DND-41 (cell line): ENCODE results near the gene NBEAL2.

ENCODE experiments used
- EZH2 ChIP-seq: IDR thresholded peaks from 3 replicates; pipeline ENCODE4 v1.6.1; 2012; ENCODE audit warnings: borderline replicate concordance, low read depth, mild to moderate bottlenecking, moderate library complexity, low read length, inconsistent platforms; ENCODE audit not compliant: severe bottlenecking
- TF ChIP-seq, protein P1 (sequence below): IDR thresholded peaks from 2 replicates; pipeline ENCODE4 v1.5.1; 2012; ENCODE audit warnings: borderline replicate concordance, low read length, moderate library complexity, mild to moderate bottlenecking; ENCODE audit not compliant: poor library complexity, severe bottlenecking; ENCODE audit errors: extremely low read depth

DNA sequence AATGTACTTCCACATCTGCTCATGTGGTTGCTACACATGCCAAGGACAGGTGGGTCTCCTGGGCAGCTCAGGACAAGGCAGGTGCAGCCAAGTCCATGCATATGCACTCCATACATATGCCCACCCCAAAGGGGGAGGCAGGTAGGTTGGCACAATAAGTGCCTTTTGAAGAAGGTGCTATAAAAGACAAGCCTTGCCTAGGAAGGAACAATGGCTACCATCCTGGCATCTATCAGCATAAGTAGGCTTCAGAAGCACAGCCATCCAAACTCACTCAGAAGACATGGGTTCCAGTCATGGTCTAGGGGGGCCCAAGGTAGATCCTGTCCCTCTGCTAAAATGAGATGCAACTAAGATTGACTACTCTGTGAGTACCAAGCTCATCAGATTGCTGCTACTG is 34.6 kb downstream of the NBEAL2 start:
- TF ChIP-seq, protein P1, sequence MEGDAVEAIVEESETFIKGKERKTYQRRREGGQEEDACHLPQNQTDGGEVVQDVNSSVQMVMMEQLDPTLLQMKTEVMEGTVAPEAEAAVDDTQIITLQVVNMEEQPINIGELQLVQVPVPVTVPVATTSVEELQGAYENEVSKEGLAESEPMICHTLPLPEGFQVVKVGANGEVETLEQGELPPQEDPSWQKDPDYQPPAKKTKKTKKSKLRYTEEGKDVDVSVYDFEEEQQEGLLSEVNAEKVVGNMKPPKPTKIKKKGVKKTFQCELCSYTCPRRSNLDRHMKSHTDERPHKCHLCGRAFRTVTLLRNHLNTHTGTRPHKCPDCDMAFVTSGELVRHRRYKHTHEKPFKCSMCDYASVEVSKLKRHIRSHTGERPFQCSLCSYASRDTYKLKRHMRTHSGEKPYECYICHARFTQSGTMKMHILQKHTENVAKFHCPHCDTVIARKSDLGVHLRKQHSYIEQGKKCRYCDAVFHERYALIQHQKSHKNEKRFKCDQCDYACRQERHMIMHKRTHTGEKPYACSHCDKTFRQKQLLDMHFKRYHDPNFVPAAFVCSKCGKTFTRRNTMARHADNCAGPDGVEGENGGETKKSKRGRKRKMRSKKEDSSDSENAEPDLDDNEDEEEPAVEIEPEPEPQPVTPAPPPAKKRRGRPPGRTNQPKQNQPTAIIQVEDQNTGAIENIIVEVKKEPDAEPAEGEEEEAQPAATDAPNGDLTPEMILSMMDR = no peak
- no peak for TF ChIP-seq EZH2
